Left renal cortex interstitium (tissue), 4 donors: Measurements from ENCODE around the gene ZMIZ1. TPM values are rescaled to one million over a fixed set of nuclear protein-coding genes. Genes with fewer than 3 reads are reported as not detected.
A peak's percentile ranks its signal among the peaks of the same experiment; 100 is the strongest.

Source experiments
- DNase-seq, 4 donors: peaks; one replicate each; pipeline ENCODE4 v3.0.0-alpha.2; 2013; ENCODE audit warnings: low read depth in 4 of 4, low spot score in 2 of 4, missing footprints in 1 of 4
- polyA plus RNA-seq, 4 donors: library from polyadenylated mRNA; unstranded; fragments of 120-200 nt; gene quantifications; one replicate each; pipeline ENCODE4 v1.2.1, GENCODE V29; 2013; ENCODE audit not compliant: insufficient read length in 4 of 4

ZMIZ1 gene
- polyA plus RNA-seq, 4 donors, result 60.8 to 84.7 (median 74.1) TPM

DNA sequence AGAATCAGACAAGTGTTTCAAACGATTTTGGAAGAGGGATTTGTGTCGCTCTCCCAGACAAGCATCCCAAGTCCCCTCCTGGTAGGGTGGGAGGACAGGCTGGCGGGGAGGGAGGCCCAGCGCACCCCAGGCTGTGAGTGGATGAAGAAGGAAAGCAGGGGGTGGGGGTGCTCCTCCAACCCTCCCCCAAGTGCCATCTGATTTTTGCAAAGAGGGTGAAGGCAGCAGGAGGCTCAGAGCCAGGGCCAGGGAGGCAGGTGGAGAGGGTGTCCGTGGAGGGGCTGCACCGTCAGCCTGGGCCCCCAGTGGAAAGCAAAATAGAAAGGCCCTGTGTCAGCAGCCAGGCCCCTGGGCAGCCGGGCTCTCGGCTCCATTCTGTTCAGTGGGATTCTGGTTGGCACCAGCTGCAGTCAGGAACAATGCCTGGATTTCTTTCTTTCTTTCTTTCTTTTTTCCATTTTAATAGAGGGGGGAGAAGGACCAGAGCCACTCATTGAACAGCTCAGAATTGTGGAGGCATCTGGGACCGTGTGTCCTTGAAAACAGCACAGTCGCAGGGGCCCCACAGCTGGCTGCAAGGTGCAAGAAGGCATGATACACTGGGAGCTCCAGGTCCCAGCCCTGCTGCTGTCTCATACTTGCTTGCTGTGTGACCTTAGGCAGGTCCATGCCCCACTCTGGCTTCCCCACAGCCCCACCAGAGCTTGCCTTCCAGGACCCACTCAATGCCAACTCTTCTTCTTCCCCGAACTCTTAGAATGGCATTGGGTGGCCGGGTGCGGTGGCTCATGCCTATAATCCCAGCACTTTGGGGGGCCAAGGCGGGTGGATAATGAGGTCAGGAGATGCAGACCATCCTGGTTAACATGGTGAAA, 7.1 kb upstream of the ZMIZ1 start:
- DNase-seq, result no peak

DNA sequence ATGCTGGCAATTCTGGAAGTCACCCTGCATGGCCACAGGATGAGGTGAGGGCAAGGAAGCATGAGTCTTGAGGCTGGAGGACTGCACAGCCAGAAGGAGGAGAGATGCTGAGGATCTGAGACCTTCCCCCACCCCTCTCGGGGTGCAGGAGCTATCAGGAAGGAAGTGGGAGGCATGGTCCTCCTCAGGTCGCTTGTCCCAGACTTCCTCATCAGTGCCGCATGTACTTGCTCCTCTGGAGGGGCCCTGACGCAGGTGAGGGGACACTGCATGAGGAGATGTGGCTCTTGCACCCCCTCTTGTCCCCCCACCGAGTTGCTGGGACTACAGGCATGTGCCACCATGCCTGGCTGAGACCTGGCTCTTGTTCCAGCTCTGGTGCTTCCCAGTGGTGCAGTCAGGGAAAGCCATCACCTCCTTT, 5.7 kb upstream of the ZMIZ1 start:
- DNase-seq, result no peak

DNA sequence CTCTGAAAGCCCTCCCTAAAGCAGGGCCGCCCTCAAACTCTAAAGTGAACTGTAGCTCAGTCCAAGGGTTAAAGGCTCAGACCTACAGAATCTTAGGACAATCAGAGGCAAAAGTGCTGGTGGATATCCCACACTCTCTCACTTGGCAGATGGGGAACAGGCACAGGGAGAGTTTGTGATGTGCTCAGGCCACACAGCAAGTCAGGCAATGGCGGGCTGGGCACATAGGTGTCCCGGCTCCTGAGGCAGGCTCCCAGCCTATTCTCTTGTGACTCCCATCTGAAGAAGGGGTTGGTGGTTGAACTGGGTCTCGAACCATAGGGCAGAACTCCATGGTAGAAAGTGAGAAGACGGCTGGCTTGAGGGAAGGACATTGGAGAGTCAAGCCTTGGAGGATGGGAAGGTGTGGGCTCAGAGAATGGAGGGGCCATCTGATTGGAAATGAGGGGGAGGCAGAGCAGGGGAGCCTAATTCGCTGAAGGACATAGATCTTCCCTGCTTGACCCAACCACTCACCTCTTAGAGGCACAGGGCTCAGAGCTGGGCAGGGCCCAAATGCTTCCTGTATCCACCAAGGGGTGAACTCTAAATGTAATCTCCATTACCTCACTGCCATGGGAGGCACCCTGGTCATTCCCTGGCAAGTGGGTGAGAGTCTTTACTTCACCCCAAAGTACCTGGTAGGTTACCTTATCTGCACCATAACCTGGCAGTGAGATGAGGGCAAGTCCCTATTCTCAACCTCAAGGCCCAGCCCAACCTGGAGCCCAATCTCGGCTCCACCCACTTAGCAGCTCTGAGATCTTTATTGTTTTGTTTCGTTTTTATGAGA, 4.9 kb upstream of the ZMIZ1 start:
- DNase-seq, result no peak

DNA sequence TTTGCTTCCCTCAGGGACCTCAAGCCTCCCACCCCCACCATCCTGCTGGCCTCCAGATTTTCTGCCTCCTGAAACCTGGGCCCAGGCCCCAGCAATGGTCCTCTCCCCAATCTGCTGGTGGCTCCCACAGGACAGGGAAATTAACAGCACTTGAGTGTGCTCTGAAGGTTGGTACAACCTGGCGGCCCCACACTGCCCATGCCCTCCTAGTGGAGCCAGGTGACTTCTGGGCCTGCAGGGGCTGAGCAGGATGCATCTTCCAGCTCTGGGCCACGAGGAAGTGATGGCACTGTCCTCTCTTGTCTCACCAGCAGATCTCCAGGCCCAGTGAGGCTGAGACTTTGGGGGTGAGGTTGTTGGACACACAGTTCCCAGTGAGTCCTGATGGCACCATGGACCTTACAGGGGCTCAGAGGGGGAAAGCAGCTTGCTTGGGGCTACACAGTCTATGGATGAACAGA, 3.6 kb upstream of the ZMIZ1 start:
- DNase-seq, result no peak

DNA sequence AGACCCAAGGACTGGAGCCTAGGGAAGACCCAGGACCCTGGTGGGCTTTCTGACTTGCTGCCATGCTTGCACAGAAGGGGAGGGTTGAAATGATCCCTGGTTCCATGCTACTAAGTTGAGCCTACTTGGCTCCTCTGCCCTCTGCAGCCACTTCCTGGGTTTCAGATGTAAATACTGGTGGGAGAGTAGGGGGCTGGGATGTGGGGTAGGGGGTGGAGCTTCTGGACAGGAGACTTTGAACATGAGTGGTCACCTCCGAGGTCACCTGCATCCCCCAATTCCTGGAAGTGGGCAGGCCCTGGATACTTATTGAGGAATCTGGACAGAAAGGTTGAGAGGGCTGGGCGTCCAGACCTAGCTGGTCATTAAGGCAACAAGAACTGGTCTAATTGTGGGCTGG, 2.9 kb upstream of the ZMIZ1 start:
- no peak for DNase-seq

DNA sequence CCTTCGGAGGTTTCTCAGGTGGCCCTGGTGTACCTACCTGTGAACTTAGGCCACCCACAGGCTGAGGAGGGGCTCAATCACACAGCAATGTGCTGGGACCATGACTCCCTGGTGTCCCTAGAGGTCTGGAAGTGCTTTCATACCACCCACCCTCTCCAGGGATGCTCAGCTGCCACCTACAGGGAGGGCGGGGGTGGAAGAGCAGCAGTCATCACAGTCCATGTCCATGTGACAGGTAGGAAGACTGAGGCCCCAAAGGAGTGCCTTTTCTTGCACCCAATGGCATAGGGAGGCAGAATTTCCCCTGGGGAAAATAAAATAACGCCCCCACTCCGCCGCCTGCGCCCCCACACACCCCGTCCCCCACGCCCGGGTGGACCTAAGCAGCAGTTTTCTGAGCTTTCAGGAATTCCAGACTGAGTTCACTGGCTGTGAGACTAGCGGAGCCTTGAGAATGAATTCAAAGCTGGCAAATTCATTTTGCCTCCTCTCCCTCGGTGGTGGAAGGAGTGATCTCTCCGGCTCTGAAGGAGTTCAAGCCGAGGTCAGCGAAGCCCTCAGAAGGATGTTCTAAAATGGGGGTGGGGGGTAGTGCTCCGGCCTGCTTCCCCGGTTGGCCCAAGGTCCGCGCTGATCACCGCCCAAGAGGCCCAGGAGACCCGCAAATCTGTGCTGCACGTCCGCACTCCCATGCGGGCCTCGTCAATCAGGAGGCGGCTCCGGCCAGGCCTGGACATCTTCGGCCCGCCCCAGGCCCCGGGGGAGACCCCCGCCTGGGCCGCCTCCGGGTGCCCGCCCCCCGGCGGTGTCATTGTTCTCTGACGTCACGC, 2.1 kb upstream of the ZMIZ1 start:
- no peak for DNase-seq

DNA sequence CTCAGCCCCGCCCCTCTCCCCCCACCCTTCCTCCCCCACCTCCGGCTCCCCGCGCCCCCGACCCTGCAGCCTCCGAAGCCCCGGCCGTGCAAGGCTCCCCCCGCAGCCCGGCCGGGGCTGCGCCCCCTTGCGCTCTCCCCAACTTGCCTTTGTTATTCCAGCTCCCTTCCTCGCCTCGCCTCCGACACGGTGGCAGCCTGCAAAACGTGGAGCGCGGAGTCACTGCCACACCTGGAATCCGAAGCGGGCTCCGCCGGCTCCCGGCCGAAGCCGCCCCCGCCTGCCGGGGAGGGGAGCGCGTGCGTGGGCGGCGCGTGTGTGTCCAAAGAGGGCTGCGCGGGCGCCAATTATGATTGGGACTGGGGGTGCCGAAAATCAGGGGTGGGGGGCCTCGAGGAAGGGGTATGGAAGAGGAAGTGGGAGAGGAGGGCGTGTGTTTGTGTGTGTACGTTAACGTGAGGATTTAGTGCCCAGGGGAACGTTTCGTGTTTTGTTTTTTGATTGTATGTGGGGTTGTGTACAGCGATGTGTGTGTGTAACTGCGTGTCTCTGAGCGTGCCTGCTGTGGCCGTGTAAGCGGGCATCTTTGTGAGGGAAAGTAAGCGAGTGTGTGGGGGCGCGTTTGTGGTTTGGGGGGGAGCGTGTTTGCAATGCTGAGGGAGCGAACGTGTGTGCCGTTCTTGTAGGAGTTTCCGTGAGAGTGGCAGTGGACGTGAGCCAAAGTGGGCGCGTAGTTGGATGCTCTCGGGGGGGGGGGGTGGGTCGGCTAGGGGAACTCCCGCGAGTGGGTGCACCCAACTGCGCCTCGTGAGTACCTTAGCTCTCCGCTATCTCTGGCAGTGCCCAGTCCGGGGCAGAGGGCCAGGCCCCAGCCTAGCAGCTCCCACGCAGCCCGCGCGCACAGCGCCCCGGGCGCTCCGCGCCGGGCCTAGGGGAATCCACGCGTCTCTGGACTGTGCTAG, 1.2 kb upstream of the ZMIZ1 start:
- peak; percentile 93 to 97 (median 94) for DNase-seq

DNA sequence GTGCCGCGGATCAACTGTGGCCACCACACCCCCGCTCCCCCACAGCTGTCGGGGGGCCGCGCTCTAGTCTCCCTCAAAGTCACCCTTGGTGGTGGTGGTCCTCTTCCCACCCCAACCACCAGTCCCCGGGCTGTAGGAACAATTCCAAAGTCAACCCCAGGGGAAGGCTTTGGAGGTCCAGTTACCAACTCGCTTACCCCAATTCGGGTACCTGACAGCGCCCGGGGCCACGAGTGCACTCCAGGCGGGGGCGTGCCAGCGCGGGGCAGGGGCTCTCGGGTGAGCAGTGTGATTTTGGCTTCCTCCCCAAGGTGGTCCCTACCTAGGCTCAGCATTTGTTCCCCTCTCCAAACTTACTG, 584 bp upstream of the ZMIZ1 start:
- no peak for DNase-seq

DNA sequence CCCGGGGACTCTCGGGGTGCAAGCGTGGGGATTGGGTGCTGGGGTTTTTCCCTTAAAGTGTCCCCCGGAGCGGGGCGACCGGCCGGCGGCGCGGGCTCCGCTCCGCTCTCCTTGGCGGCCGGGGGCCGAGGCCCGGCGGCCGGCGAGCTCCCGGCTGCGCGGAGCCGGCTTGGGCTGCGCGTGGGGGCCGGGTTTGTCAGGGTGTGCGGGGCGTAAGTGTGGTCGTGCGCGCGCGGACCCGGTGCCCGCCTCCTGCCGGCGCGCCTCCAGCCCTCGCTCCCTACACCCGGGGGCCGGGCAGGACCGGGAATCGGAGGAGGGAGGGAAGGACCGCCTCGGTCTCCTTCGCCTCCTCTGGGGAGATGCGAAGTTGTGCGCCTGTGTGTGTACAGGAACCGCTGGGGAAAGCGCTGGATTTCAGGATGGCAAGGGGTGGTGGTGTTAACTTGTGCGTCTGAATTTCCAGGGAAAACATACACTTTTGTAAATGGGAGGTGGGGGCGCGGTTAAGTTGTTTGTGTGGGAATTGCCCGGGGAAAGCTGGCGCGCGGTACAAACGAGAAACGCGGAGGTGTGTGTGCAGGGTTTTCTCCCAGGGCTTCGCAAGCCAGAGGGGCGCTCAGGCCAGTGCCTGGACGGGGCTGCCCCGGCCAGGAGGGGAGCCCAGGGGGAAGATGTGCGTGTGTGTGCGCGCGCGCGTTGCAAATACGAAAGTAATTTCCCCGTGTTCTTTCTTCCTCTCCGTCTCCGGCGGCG, 737 bp downstream of the ZMIZ1 start:
- no peak for DNase-seq

DNA sequence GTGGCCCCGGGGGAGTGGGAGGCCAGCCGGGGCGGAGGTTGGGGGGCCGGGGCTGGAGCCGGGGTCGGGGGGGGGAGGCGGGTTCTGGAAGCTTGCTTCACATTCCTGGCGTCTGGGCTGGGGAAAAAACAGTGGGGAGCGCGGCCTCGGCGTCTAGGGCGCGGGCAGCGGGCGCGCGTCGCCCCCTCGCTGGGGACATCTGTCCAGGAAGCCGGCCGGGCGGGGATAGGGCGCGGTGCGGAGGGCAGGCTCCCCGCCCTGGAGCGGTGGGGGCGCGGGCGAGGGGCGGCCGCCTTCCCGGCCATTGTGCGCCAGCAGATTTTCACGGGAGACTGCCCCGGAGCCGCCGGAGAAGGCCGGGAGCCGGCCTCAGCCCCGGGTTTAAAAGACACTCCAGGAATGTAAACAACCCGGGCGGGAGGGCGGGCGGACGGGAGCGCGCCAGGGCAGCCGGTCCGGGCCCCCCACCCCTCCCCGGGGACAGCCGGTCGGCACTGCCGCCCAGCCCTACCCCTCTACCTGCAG, 1.4 kb downstream of the ZMIZ1 start:
- DNase-seq, result no peak

DNA sequence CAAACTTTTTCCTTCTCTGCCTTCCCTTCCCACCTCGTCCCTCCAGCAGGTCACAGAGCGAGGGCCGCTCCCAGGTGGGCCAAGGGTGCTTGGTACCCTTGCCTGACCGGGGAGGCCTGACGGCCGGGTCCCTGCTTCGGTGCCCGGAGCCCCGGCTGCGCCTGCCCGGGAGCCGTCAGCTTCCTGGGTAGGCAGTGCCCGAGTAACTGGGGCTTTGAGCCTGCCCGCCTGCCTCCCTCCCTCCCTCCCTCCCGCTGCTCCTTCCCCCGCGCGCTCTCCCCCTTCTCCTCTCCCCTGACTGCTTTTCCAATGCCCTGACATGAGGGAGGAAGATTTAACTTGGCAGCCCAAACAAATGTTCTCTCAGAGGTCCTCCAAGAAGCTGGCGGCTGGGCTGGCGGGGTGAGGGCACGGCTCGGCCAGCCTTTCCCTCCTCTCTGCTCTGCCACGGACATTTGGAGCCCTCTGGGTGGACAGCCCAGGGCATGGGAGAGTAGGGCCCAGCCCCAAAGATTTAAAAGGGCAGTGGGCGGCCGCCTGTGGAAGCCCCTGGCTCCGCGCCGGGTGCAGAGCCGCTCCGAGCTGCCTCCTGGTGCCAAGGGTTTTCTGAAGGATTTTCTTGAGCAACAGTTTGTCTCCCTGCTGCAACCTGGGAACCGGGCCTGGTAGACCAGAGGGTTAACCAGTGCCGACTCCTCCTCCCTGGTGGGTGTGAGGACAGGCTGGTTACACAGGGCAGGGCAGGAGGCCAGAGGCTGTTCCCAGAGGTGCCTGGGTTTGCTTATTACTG, 2.0 kb downstream of the ZMIZ1 start:
- DNase-seq, result no peak

DNA sequence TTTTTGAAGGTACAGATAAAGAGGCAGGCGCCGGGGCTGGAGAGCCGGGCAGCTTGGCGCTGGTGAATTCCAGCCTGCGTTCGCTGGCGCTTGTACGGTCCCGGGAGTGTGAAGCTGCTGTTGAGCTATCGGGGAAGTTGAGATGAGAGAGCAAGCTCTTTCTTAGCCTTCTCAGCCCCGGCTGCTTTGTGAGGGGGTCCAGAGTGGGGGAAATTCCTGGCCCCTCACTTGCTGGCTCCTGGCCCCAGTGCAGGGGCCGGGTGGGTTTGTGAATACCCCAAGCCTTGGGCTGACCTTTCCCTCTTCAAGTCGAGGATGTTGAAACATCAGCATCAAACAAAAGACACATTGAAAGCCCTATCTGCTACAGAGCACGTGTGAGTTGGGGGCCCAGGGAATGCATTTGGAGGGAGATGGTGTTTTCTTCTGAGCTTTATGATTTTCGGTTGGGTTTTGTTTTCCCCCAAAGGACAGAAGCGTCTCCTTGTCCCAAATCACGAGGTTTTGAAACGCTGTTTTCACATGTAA, 2.7 kb downstream of the ZMIZ1 start:
- DNase-seq, result no peak

DNA sequence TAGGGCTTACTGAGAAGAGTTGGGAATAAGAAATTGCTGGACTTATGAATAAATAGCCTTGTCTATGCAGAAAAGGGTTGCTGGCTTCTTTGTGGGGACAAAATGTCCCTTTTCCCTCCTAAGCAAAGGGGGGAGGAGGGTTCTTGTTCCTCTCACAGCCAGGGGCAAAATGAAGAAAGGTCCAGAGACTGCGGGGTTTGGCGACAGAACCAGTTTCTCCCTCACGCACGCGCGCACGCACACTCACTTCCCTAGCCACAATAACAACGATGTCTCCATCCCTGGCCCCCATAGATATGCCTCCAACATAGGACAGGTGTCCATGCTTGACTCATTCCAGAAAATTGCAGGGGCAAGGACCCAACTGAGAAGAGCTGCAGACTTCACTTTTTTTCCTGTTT, 3.3 kb downstream of the ZMIZ1 start:
- no peak for DNase-seq

DNA sequence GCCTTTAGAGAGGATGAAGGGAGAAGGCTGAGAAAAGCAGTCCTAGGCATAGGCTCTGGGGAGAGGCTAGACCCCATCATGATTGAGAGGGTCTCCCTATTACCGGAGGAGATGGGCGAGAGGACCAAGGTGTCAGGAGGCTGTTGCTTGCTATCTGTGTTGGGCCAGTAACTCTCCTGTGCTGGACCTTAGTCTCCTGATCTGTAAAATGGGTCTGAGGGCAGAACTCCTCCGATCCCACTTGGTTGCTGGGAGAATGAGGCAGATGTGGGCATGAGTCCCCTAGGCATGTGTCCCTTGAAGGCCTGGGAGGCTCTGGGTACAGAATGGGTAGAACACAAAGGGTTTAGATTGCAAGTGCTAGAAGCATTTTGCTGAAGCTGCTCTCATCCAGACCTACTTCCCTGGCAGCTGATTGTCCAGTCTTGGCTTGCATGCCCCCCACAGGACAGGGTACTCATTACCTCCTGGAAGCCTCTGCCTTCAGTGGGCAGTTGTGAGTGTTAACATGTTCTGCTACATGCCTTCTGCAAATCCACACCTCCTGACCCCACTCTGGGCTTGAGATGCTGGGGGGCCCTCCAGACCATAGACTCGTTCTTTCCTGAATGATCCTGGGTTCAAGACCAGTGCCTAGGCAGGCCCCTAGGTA, 4.4 kb downstream of the ZMIZ1 start:
- DNase-seq, result no peak

DNA sequence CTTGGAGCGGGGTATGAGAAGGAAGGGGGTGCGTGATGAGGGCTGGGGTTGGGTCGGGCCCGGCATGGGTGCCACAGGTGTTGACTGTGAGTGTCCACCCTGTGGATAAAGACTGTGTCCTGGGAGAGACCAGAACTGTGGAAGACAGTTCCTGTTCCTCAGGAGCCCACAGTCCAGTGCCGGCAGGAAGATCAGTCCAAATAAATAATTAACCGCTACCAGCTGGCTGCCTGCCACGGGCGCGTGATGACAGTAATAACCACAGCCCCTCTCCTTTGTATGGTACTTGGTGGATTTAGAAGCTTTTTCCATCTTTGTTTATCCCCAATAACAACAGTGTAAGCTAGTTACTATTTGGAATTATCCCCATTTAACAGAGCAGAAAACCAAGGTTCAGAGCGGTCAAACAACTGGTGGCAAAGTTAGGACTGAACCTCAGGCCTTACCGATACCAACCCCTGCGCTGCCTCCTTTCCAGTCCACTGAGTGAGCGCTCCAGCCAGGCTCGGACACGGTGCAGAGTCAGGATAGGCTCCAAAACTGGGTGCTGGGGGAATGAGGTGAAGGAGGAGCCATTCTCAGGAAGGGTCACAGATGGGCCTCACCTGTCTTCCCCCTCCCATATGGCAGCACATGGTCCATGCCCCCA, 5.1 kb downstream of the ZMIZ1 start:
- no peak for DNase-seq

DNA sequence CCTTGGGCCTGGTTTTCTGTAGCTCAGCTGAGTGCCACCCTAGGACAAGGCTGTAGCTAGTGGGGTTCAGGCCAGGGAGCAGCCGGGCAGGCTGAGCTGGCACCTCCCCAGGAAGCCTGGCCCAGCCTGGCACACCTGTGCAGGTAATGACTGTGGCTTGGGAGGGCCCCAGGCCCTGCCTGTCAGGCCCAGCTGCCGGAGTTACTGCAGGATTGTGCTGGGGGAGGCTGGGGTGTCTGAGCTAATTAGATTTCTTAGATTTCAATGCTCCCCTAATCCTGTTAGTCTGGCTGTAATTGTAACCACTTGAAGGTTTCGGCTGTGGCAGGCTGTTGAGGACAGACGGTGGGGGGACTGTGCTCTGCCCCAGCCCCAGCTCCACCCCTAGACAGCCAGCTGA, 6.0 kb downstream of the ZMIZ1 start:
- no peak for DNase-seq

DNA sequence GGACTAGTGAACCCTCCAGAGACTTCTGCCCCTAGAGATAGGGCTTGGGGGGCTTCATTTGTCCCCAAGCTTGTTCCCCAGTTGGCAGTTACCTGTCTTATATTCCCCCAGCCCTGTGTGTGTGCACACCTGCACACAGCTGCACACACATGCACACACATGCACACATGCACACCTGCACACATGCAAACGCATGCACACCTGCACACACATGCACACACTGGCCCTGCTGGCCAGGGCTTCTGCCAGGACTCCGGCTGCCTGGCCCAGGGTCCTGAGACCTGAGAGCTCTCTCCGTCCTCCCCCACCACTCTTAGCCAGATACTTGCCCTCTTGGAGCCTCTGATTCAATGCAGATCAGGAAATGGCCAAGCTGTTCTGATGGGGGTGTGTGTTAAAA, 6.7 kb downstream of the ZMIZ1 start:
- DNase-seq, result no peak
